Lower lobe of right lung (tissue), 2 donors: Measurements from ENCODE around the gene NR1I3. TPM values are rescaled to one million over a fixed set of nuclear protein-coding genes. Genes with fewer than 3 reads are reported as not detected.
"Not testable (repeated sequence)": the region's sequence is repeated elsewhere in the genome, so short reads cannot be mapped to it uniquely, and the experiment has no call there.

Experiments
- ATAC-seq, 2 donors: fragments of 200-7000 bp; cut with Tn5 transposase; one replicate each; pipeline ENCODE4 v1.9.1; 2020 to 2022; ENCODE audit warnings: mild to moderate bottlenecking in 2 of 2, moderate library complexity in 2 of 2
- DNase-seq: peaks from one replicate; pipeline ENCODE4 v3.0.0-alpha.2; 2020
- H3K27ac ChIP-seq: fragments of 200-600 bp; one replicate; pipeline ENCODE4 v1.8.0; 2022
- H3K27me3 ChIP-seq: fragments of 200-600 bp; one replicate; pipeline ENCODE4 v1.8.0; 2022; ENCODE audit warnings: low read depth
- H3K36me3 ChIP-seq: fragments of 200-600 bp; one replicate; pipeline ENCODE4 v1.8.0; 2022; ENCODE audit warnings: mild to moderate bottlenecking
- H3K4me1 ChIP-seq: fragments of 200-600 bp; one replicate; pipeline ENCODE4 v1.8.0; 2022
- H3K4me3 ChIP-seq: fragments of 200-600 bp; one replicate; pipeline ENCODE4 v1.8.0; 2022; ENCODE audit warnings: mild to moderate bottlenecking
- H3K9me3 ChIP-seq: fragments of 200-600 bp; one replicate; pipeline ENCODE4 v1.8.0; 2022
- intact Hi-C: fragments of 100-400 bp; cut with DNase I; formaldehyde crosslinking; loops from one replicate; pipeline ENCODE4 v1.11.0; 2022
- total RNA-seq: library from RNA; stranded (reverse); fragmentation: NEBNext Ultra II Directional; extraction: Animal tissue kit (Norgen Biotek cat#: 25700); gene quantifications from one replicate; pipeline ENCODE4 v1.2.1, GENCODE V29; 2021
- TF ChIP-seq, protein P1 (sequence below): fragments of 200-600 bp; IDR thresholded peaks from one replicate; pipeline ENCODE4 v1.8.0; 2022; ENCODE audit warnings: antibody characterized with exemption, mild to moderate bottlenecking
- donor health status: DM: no; HTN: yes; CAD: no; lungs with severe emphysema.

NR1I3 gene
- total RNA-seq, 1 donor from 2014 or later = not detected

DNA sequence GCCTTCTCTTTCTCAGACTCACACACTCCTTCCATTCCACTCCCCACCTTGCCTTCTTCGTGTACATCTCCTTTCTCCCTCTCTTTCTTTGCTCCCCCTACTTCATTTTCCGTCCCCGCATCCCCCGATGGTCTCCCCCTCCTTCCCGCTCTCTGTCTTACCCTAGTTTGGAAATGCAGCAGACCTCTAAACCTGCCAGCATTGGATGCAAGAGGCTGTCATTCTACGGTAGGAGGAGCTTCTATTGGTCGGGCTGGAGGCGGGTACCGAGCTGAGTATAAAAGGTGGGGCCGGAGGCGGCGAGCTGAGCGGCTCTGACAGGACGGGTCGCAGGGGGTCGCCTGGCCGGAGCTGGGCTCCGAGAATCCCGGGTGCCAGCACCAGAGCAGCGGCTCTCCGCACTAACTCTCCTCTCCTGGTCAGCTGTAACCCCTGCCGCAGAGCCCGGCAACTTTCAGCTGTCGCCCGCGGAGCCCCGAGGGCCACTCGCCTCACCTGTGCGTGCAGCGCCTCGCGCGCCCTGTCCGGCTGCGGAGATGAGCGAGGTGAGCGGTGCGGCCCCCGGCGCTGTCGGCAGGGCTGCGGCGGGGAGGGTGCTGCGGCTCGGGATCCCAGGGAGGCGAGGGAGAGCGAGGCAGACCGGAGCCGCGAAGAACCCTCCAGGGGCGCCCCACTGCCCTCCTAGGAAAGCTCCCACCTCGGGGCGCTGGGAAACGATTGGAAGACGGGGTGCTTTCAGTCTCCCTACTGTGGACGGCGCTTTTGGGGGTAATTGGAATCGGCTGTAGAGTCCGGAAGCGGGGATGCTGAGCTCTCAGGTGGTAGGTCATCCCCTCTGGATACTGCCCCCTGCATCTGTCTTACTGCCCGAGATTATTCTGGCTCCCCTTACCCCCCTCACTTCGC lies 20.7 kb upstream of the NR1I3 start, which contains the start of gene PCP4L1:
Gene PCP4L1 (plus strand): TSS at position 307 of the 906 bp plus-strand sequence. CDS start 230 bp downstream, at position 537.
- Histone ChIP-seq H3K27ac (no peak within 1 kb of the TSS), H3K9me3 (peaks cover 6% of the 10 kb centered on the region), H3K27me3 (peaks cover 38% of the 10 kb centered on the region), H3K36me3 (no peaks in the 10 kb centered on the region), H3K4me3 (peak within 1 kb of the TSS; percentile 61), H3K4me1 (peaks cover 7% of the 10 kb centered on the region)
- DNase-seq (peak; percentile 68), ATAC-seq (peak; percentile 92 to 96)
- intact Hi-C loops = no loop called here
- TF ChIP-seq, protein P1, sequence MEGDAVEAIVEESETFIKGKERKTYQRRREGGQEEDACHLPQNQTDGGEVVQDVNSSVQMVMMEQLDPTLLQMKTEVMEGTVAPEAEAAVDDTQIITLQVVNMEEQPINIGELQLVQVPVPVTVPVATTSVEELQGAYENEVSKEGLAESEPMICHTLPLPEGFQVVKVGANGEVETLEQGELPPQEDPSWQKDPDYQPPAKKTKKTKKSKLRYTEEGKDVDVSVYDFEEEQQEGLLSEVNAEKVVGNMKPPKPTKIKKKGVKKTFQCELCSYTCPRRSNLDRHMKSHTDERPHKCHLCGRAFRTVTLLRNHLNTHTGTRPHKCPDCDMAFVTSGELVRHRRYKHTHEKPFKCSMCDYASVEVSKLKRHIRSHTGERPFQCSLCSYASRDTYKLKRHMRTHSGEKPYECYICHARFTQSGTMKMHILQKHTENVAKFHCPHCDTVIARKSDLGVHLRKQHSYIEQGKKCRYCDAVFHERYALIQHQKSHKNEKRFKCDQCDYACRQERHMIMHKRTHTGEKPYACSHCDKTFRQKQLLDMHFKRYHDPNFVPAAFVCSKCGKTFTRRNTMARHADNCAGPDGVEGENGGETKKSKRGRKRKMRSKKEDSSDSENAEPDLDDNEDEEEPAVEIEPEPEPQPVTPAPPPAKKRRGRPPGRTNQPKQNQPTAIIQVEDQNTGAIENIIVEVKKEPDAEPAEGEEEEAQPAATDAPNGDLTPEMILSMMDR = no peak

- ATAC-seq, intact Hi-C loops, H3K27ac ChIP-seq, H3K9me3 ChIP-seq, H3K36me3 ChIP-seq, DNase-seq, H3K4me1 ChIP-seq, H3K4me3 ChIP-seq: not testable (repeated sequence)
- H3K27me3 ChIP-seq = peaks cover 38% of the 10 kb centered on the region
These were observed 19.1 kb upstream of the NR1I3 start for GRCh38 chr1:161257109-161257508.

- H3K36me3 ChIP-seq, H3K4me1 ChIP-seq, DNase-seq, H3K9me3 ChIP-seq, H3K27ac ChIP-seq, ATAC-seq, H3K4me3 ChIP-seq, intact Hi-C loops: not testable (repeated sequence)
- peaks cover 33% of the 10 kb centered on the region for H3K27me3 ChIP-seq
These were observed 18.0 kb upstream of the NR1I3 start for GRCh38 chr1:161255955-161256520.

DNA sequence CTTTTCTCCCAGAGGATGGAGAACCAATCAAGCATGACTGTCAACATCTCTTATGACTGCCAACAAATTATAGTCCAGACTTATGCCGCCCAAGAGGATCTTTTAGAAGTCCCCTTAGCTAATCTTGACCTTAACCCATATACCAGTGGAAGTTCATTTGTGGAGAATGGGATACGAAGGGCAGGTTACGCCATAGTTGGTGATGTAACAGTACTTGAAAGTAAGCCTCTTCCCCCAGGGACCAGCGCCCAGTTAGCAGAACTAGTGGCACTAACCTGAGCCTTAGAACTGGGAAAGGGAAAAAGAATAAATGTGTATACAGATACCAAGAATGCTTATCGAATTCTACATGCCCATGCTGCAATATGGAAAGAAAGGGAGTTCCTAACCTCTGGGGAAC lies 17.3 kb upstream of the NR1I3 start:
- ATAC-seq, H3K4me3 ChIP-seq, H3K4me1 ChIP-seq, H3K36me3 ChIP-seq, H3K27ac ChIP-seq, DNase-seq, H3K9me3 ChIP-seq, intact Hi-C loops: not testable (repeated sequence)
- H3K27me3 ChIP-seq = peaks cover 30% of the 10 kb centered on the region

DNA sequence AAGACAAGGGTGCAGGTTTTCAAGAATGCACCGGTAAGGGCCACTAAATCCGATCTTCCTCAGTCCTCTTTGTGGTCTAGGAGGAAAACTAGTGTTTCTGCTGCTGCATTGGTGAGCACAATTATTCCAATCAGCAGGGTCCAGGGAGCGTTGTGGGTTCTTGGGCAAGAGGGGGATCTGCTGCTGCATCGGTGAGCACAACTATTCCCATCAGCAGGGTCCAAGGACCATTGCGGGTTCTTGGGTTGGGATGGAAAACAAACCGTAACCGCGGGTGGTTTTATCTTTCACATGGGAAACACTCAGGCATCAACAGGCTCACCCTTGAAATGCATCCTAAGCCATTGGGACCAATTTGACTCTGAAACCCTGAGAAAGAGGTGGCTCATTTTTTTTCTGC lies 13.6 kb upstream of the NR1I3 start:
- Histone ChIP-seq H3K4me1 (no peaks in the 10 kb centered on the region), H3K27ac (no peak overlapping the region), H3K36me3 (no peaks in the 10 kb centered on the region), H3K9me3 (no peaks in the 10 kb centered on the region), H3K27me3 (no peaks in the 10 kb centered on the region), H3K4me3 (no peak overlapping the region)
- no peak for ATAC-seq
- intact Hi-C loops = no loop called here
- TF ChIP-seq, protein P1 = no peak
- no peak for DNase-seq

GRCh38 chr1:161250829-161251228 lies 12.8 kb upstream of the NR1I3 start:
- Histone ChIP-seq H3K27ac (no peak overlapping the region), H3K4me3 (no peak overlapping the region), H3K4me1 (no peaks in the 10 kb centered on the region), H3K9me3 (no peaks in the 10 kb centered on the region), H3K36me3 (no peaks in the 10 kb centered on the region), H3K27me3 (no peaks in the 10 kb centered on the region)
- DNase-seq (no peak), ATAC-seq (no peak)
- intact Hi-C loops = no loop called here
- TF ChIP-seq, protein P1 = no peak

DNA sequence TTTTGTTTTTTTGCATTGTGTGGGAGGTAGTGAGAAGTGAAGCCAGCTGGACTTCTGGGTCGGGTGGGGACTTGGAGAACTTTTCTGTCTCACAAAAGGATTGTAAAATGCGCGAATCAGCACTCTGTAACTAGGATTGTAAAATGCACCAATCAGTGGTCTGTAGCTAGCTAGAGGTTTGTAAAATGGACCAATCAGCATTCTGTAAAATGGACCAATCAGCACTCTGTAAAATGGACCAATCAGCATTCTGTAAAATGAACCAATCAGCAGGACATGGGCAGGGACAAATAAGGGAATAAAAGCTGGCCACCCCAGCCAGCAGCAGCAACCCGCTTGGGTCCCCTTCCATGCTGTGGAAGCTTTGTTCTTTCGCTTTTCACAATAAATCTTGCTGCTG lies 12.1 kb upstream of the NR1I3 start:
- H3K4me1 ChIP-seq, DNase-seq, H3K27ac ChIP-seq, H3K36me3 ChIP-seq, intact Hi-C loops, H3K4me3 ChIP-seq, H3K9me3 ChIP-seq, ATAC-seq, H3K27me3 ChIP-seq: not testable (repeated sequence)
